ENCODE measurements around the gene PREB.

Gene PREB

DNA sequence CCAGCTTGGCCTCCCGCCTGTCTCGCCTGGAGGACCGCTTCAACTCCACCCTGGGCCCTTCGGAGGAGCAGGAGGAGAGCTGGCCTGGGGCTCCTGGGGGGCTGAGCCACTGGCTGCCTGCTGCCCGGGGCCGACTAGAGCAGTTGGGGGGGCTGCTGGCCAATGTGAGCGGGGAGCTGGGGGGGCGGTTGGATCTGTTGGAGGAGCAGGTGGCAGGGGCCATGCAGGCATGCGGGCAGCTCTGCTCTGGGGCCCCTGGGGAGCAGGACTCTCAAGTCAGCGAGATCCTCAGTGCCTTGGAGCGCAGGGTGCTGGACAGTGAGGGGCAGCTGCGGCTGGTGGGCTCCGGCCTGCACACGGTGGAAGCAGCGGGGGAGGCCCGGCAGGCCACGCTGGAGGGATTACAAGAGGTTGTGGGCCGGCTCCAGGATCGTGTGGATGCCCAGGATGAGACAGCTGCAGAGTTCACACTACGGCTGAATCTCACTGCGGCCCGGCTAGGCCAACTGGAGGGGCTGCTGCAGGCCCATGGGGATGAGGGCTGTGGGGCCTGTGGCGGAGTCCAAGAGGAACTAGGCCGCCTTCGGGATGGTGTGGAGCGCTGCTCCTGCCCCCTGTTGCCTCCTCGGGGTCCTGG lies 51.5 kb downstream of the PREB start:
- no peak for DNase-seq (ENCODE audit: low spot score)

DNA sequence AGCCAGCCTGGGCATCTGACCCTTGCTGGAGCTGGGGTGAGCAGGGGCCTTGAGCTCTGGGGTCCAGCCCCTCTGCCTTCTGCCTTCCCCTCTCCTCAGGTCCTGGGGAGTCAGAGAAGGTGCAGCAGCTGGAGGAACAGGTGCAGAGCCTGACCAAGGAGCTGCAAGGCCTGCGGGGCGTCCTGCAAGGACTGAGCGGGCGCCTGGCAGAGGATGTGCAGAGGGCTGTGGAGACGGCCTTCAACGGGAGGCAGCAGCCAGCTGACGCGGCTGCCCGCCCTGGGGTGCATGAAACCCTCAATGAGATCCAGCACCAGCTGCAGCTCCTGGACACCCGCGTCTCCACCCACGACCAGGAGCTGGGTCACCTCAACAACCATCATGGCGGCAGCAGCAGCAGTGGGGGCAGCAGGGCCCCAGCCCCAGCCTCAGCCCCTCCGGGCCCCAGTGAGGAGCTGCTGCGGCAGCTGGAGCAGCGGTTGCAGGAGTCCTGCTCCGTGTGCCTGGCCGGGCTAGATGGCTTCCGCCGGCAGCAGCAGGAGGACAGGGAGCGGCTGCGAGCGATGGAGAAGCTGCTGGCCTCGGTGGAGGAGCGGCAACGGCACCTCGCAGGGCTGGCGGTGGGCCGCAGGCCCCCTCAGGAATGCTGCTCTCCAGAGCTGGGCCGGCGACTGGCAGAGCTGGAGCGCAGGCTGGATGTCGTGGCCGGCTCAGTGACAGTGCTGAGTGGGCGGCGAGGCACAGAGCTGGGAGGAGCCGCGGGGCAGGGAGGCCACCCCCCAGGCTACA lies 52.3 kb downstream of the PREB start:
- no peak for DNase-seq (ENCODE audit: low spot score)

Measured in NAMALWA (cell line).